Endothelial cell of umbilical vein (primary cell): ENCODE results near the gene HDAC3. TPM values are rescaled to one million over a fixed set of nuclear protein-coding genes. Genes with fewer than 3 reads are reported as not detected.

ENCODE experiments used
- BruUV-seq: library from RNA; stranded (reverse); fragments of 400-500 nt; replicated peaks from 2 replicates; lab custom pipeline; 2021; lab: Mats Ljungman, UMichigan
- CTCF ChIA-PET: fragments of 300-600, 350-600 bp; sonication (Branson Sonifier 250); formaldehyde crosslinking; loops from one replicate; lab custom pipeline; 2021; ENCODE audit warnings: antibody characterized with exemption, inconsistent platforms; lab: Charles Lee
- POLR2A ChIA-PET: fragments of 300-600, 350-600 bp; sonication (Branson Sonifier 250); formaldehyde crosslinking; loops from one replicate; lab custom pipeline; 2021; ENCODE audit warnings: antibody characterized with exemption, inconsistent platforms; lab: Charles Lee
- DNase-seq: peaks from one replicate; pipeline ENCODE4 v3.0.0-alpha.2; 2011; ENCODE audit warnings: low read depth, low spot score
- FAIRE-seq: peaks from 2 replicates; lab custom pipeline; 2011; peaks lifted over from hg19 to GRCh38; lab: Jason Lieb, UNC
- H2AFZ ChIP-seq: 2 replicates; pipeline ENCODE4 v1.6.0; 2012; ENCODE audit warnings: low read depth, low read length, control low read depth, inconsistent platforms
- H3K27ac ChIP-seq: 2 replicates; pipeline ENCODE4 v1.5.1; 2011; ENCODE audit warnings: low read depth, mild to moderate bottlenecking, control low read depth, low read length, moderate library complexity; ENCODE audit not compliant: insufficient read depth
- H3K27me3 ChIP-seq, 2 experiments: 2 replicates each; pipeline versions ENCODE4 v1.6.0 to v1.6.1; 2011; ENCODE audit warnings: low read length in 2 of 2, mixed read lengths in 1 of 2; ENCODE audit not compliant: control insufficient read depth in 2 of 2, insufficient read depth in 2 of 2
- H3K36me3 ChIP-seq, 2 experiments: 2 replicates in 1 of 2; 3 replicates in 1 of 2; pipeline ENCODE4 v1.5.1; 2011; ENCODE audit warnings: low read length in 2 of 2, mild to moderate bottlenecking in 1 of 2, moderate library complexity in 1 of 2; ENCODE audit not compliant: control insufficient read depth in 2 of 2, insufficient read depth in 2 of 2; ENCODE audit errors: extremely low read depth in 1 of 2
- H3K4me1 ChIP-seq: 3 replicates; pipeline ENCODE4 v1.5.1; 2011; ENCODE audit warnings: mild to moderate bottlenecking, low read length; ENCODE audit not compliant: control insufficient read depth, insufficient read depth; ENCODE audit errors: extremely low read depth
- H3K4me2 ChIP-seq: 2 replicates; pipeline ENCODE4 v1.6.1; 2011; ENCODE audit warnings: low read length, control low read depth, mixed read lengths; ENCODE audit not compliant: insufficient read depth
- H3K4me3 ChIP-seq, 3 experiments: fragments of 200-600 bp in 1 of 3; sonication (generic), shearing (Covaris generic) in 1 of 3; replicated peaks in 1 of 3; 2 replicates each; pipeline ENCODE4 v1.5.1; 2011 to 2016; ENCODE audit warnings: control low read depth in 3 of 3, low read length in 3 of 3, mild to moderate bottlenecking in 2 of 3, inconsistent platforms in 1 of 3, low read depth in 1 of 3, moderate library complexity in 1 of 3; ENCODE audit not compliant: insufficient read depth in 1 of 3
- H3K79me2 ChIP-seq: 2 replicates; pipeline ENCODE4 v1.6.0; 2012; ENCODE audit warnings: low read length, inconsistent platforms; ENCODE audit not compliant: control insufficient read depth, insufficient read depth
- H3K9ac ChIP-seq: replicated peaks from 2 replicates; pipeline ENCODE3; 2011; ENCODE audit warnings: low read length, control low read depth; ENCODE audit not compliant: insufficient read depth; ENCODE audit errors: extremely low read depth
- H3K9me1 ChIP-seq: replicated peaks from 3 replicates; pipeline ENCODE4 v1.6.0; 2011; ENCODE audit warnings: mild to moderate bottlenecking, low read length; ENCODE audit not compliant: control insufficient read depth, insufficient read depth; ENCODE audit errors: extremely low read depth
- H3K9me3 ChIP-seq: replicated peaks from 2 replicates; pipeline ENCODE4 v1.5.1; 2012; ENCODE audit warnings: low read length, inconsistent platforms; ENCODE audit not compliant: control insufficient read depth, insufficient read depth
- H4K20me1 ChIP-seq: replicated peaks from 2 replicates; pipeline ENCODE3; 2011; ENCODE audit warnings: mild to moderate bottlenecking, low read length; ENCODE audit not compliant: control insufficient read depth, insufficient read depth; ENCODE audit errors: extremely low read depth
- CTCF ChIP-seq, 2 donors: IDR thresholded peaks; 1 replicate in 1 of 2; 2 replicates in 1 of 2; pipeline ENCODE4 v1.5.1; 2011; ENCODE audit warnings: low read length in 2 of 2, mild to moderate bottlenecking in 2 of 2, moderate library complexity in 2 of 2, control low read depth in 1 of 2, inconsistent platforms in 1 of 2, low read depth in 1 of 2; ENCODE audit not compliant: insufficient read depth in 1 of 2; ENCODE audit errors: extremely low read depth in 1 of 2
- EZH2 ChIP-seq: IDR thresholded peaks from 2 replicates; pipeline ENCODE4 v1.6.1; 2012; ENCODE audit warnings: borderline replicate concordance, low read depth, mild to moderate bottlenecking, moderate library complexity, low read length, inconsistent platforms; ENCODE audit not compliant: severe bottlenecking
- FOS ChIP-seq: IDR thresholded peaks from 2 replicates; pipeline ENCODE4 v1.6.1; 2011; ENCODE audit warnings: mild to moderate bottlenecking, low read length, moderate library complexity, borderline replicate concordance; ENCODE audit not compliant: insufficient read depth
- JUN ChIP-seq: IDR thresholded peaks from 2 replicates; pipeline ENCODE4 v1.6.1; 2011; ENCODE audit warnings: borderline replicate concordance, low read depth; ENCODE audit not compliant: insufficient read length, insufficient read depth
- MAX ChIP-seq: IDR thresholded peaks from 2 replicates; pipeline ENCODE4 v1.6.1; 2011; ENCODE audit not compliant: insufficient read depth, insufficient read length
- dilution Hi-C: fragments of 300-500 bp; cut with MboI; formaldehyde crosslinking; loops from one replicate; pipeline ENCODE4 v1.15.0; 2019; ENCODE audit warnings: low sequenced_read_pairs; ENCODE audit not compliant: extremely low pct_ligation_motif_present
- intact Hi-C: fragments of 100-400 bp; cut with micrococcal nuclease; formaldehyde crosslinking; loops from one replicate; pipeline ENCODE4 v1.10.0; 2022
- polyA plus RNA-seq, 4 experiments: library from polyadenylated mRNA; depleted of rRNA in 3 of 4; stranded (reverse) in 3 of 4; unstranded in 1 of 4; fragments of >200 nt; gene quantifications; 2 replicates each; pipeline versions ENCODE4 v1.2.1 to v1.2.3, GENCODE V29; 2011 to 2012; ENCODE audit warnings: missing spikeins in 1 of 4
- total RNA-seq: library from RNA; stranded (reverse); gene quantifications from 2 replicates; pipeline ENCODE4 v1.2.3, GENCODE V29; 2021

HDAC3 gene
- total and polyA plus RNA-seq, 2 donors (not counting 3 experiments of a cell fraction or from before 2014, with no cell fraction given), result 58.5 to 75.5 TPM

GRCh38 chr5:141641634-141642267 is 5.1 kb upstream of the HDAC3 start:
- Histone ChIP-seq H3K9me3 (no peaks in the 10 kb centered on the region), H3K79me2 (no peaks in the 10 kb centered on the region), H2AFZ (no peak overlapping the region), H3K4me3 (no peak overlapping the region), H3K27me3 (no peaks in the 10 kb centered on the region), H3K4me2 (no peak overlapping the region), H3K9ac (no peak overlapping the region), H3K36me3 (peaks cover 0 to 16% of the 10 kb centered on the region in 2 experiments), H3K9me1 (no peaks in the 10 kb centered on the region), H4K20me1 (no peaks in the 10 kb centered on the region), H3K27ac (peak overlapping the region; percentile 16), H3K4me1 (peaks cover 14% of the 10 kb centered on the region)
- TF ChIP-seq MAX, result no peak
- peak; percentile 31 for TF ChIP-seq JUN
- peak; percentile 32 to 36 for TF ChIP-seq CTCF (IDR thresholded peaks at IDR 0.05; ENCODE audit: extremely low read depth in 1 of 2, insufficient read depth in 1 of 2, low read depth in 1 of 2, low read length in 2 of 2)
- peak; percentile 75 for TF ChIP-seq FOS
- TF ChIP-seq EZH2, result no peak
- ChIA-PET CTCF (interaction anchor here (1.4 to 14.7 kb wide), 5 partner anchors 9 to 50 kb away, joined by 3 to 163 read pairs (median 6); partner anchors contain the start of genes DIAPH1 and FCHSD1), POLR2A (no interaction called here)
- no TSS peak for BruUV-seq
- dilution Hi-C loops, result no loop called here
- DNase-seq (peak; percentile 54), FAIRE-seq (peak; percentile 86)
- intact Hi-C loops, result loop anchor here (1.0 kb wide), 1 partner anchor 49 kb away; no protein-coding TSS in a partner anchor
